Measurements from ENCODE around the gene MAPK8IP3.

The MAPK8IP3 gene

GRCh38 chr16:1776672-1776955 is 70.6 kb downstream of the MAPK8IP3 start:
- DNase-seq: no peak

DNA sequence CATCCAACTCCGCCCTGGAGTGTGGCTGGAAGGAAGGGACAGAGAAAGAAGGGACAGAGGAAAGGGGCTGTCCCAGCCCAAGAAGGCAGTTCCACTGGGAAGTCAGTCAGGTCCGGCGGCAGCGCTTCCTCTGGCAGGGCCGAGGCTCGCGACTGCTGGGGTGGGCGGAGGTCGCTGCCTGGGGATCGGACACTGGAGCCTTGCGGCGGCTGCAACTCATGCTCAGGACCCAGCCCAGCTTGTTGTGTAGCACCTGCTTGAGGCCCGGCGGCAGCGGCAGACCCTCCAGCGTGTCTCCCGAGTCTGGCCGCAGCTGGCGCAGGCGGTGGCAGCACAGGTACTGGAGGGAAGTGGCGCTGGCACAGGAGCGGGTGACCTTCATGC is 71.0 kb downstream of the MAPK8IP3 start:
- DNase-seq: no peak

GRCh38 chr16:1777375-1778199 is 71.6 kb downstream of the MAPK8IP3 start:
- no peak for DNase-seq

- DNase-seq: no peak
Measured at GRCh38 chr16:1778200-1779179, 72.5 kb downstream of the MAPK8IP3 start.

GRCh38 chr16:1779234-1779701 is 73.3 kb downstream of the MAPK8IP3 start:
- no peak for DNase-seq

GRCh38 chr16:1779741-1780676 is 74.0 kb downstream of the MAPK8IP3 start:
- no peak for DNase-seq

GRCh38 chr16:1780677-1781072 is 74.7 kb downstream of the MAPK8IP3 start:
- DNase-seq: no peak

GRCh38 chr16:1781254-1781653 is 75.3 kb downstream of the MAPK8IP3 start:
- DNase-seq: no peak

DNA sequence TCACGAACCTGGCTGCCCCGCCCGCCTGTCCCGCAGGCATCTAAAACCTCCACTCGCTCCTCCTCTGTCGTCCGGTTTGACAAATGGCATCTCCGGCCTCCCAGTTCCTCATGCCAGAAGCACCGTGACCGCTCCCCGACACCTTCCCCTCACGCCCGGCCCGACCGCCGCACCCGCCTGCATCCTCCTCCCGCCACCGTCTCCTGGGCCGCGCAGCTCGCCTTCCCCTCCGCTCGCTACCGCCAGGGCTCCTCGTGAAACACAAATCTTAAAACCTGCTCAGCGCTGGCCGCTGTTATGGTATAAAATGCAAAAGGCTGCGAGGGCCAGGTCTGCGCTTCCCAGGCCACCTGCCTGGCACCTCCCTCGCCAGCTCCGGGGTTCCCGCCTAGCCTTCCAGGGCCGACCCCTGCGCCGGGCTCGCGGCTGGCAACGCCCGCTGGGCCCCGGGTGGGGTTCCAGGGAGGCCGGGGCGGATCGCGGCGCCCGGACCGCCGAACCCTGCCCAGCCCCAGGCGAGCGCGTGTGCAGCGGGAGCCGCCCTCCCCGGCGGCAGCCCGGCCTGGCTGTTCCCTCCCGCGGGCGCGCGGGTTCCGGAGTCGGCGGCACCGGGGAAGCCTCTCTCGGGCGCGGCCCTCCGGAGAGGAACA is 75.9 kb downstream of the MAPK8IP3 start:
- DNase-seq: peak; percentile 52

- peak; percentile 96 for DNase-seq
Measured at GRCh38 chr16:1782408-1783264, 76.6 kb downstream of the MAPK8IP3 start, which contains the start of the genes NUBP2 and SPSB3. TSS of gene NUBP2 (plus strand) at chr16:1782960. CDS start at chr16:1783021, 61 bp downstream. TSS of gene SPSB3 (minus strand) at chr16:1782571. CDS start at chr16:1781483, 1,088 bp downstream.

GRCh38 chr16:1784977-1785845 is 79.2 kb downstream of the MAPK8IP3 start:
- DNase-seq: no peak

GRCh38 chr16:1785846-1786170 is 79.8 kb downstream of the MAPK8IP3 start:
- no peak for DNase-seq

DNA sequence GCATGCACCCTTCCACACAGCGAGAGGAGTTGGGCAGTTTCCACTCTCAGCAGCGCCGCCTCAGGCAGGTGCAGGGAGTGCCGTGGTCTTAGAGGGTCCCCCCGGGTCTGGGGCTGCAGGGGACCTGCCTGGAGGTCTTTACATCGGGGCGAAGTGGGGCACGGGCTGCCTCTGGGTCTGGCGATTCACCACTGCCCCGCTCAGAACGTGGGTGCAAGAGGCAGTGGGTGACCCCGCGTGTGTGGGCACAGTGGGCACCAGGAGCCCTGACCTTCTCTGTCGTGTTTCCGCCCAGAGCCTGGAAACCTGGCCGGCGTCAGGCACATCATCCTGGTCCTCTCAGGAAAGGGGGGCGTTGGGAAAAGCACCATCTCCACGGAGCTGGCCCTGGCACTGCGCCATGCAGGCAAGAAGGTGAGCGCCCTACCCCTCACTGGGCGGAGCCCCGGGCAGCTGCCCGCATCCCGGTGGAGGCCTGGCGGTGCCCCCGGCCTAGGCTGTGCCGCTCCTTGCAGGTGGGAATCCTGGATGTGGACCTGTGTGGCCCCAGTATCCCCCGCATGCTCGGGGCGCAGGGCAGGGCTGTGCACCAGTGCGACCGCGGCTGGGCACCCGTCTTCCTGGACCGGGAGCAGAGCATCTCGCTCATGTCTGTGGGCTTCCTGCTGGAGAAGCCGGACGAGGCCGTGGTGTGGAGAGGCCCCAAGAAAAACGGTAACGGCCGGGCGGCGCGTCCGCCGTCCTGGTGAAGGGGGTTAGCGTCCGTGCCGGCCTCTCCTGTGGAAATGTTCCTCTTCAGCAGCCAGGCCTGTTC is 80.5 kb downstream of the MAPK8IP3 start:
- DNase-seq: no peak

DNA sequence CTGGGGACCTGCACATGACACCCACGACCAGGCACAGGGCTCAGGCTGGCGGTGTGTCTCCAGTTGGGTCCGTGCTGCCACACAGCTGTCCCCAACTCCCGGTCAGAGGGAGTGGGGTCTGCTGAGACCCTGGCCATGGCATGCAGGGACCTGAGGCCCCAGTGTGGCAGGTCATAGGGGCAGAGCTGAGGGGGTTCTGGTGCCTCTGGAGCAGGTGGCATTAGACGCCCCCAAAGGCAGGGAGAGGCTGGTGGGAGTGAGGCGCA is 81.0 kb downstream of the MAPK8IP3 start:
- DNase-seq: no peak

GRCh38 chr16:1787322-1788094 is 81.5 kb downstream of the MAPK8IP3 start:
- peak; percentile 25 for DNase-seq

GRCh38 chr16:1788095-1788707 is 82.2 kb downstream of the MAPK8IP3 start:
- peak; percentile 26 for DNase-seq

DNA sequence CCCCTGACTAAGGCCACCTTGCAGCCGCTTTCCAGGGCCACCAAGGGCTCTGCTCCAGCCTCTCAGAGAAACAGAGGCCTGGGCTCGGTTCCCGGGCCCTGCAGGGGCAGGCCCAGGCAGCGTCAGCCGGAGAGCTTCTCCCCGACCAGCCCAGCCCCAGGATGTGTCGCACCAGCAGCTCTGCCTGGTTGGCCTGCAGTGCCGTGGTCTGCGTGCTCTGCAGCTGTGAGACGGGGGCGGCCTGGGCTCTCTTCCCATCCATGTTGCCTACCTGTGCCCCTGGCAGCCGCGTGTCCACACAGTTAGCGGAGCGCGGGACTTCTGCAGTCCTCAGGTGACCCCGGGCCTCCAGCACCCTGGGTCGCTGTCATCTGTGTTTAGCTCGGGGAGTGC is 82.7 kb downstream of the MAPK8IP3 start:
- no peak for DNase-seq

- DNase-seq: no peak
Measured at GRCh38 chr16:1789643-1790045, 83.6 kb downstream of the MAPK8IP3 start.
